NB4 (cell line): Measurements from ENCODE around the gene CDK15.
A peak's percentile ranks its signal among the peaks of the same experiment; 100 is the strongest.

Source experiments
- DNase-seq: peaks from one replicate; pipeline ENCODE4 v3.0.0; 2010; ENCODE audit warnings: low read depth
- H3K4me3 ChIP-seq: one replicate; pipeline ENCODE4 v1.5.1; 2011; ENCODE audit warnings: mild to moderate bottlenecking, low read depth, low read length, moderate library complexity
- MYC ChIP-seq: IDR thresholded peaks from 2 replicates; pipeline ENCODE4 v1.6.1; 2011; ENCODE audit warnings: low read depth, low read length
- POLR2A ChIP-seq: IDR thresholded peaks from 2 replicates; pipeline ENCODE4 v1.6.1; 2011; ENCODE audit warnings: mild to moderate bottlenecking; ENCODE audit not compliant: insufficient read length; ENCODE audit errors: extremely low read depth
- TF ChIP-seq, protein P1 (sequence below): IDR thresholded peaks from 2 replicates; pipeline ENCODE4 v1.6.1; 2011; ENCODE audit warnings: low read depth, low read length
- TF ChIP-seq, protein P2 (sequence below): IDR thresholded peaks from one replicate; pipeline ENCODE4 v1.5.1; 2012; ENCODE audit warnings: low read depth, low read length

The CDK15 gene

DNA sequence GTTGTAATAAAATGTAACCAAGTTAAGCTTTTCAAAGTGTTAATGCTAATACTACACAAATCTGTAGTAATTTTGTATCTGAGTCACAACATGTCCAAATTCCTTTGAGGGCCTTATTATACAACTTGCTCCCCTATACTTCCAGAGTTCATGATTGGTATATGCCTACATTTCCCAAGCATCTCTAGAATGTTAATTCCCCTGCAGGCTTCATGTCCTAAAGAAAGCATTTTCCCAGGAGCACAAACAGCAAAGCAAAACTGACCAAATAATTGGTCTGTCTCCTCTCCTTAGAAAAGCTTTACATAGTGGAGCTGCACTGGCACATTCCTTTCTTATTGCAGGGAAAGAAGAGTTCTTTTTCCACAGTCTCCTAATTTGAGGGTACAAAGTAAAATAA lies 29.3 kb upstream of the CDK15 start:
- H3K4me3 ChIP-seq: peak overlapping the region; percentile 26
- DNase-seq: no peak
- TF ChIP-seq, protein P1, sequence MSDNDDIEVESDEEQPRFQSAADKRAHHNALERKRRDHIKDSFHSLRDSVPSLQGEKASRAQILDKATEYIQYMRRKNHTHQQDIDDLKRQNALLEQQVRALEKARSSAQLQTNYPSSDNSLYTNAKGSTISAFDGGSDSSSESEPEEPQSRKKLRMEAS: no peak
- TF ChIP-seq, protein P2, sequence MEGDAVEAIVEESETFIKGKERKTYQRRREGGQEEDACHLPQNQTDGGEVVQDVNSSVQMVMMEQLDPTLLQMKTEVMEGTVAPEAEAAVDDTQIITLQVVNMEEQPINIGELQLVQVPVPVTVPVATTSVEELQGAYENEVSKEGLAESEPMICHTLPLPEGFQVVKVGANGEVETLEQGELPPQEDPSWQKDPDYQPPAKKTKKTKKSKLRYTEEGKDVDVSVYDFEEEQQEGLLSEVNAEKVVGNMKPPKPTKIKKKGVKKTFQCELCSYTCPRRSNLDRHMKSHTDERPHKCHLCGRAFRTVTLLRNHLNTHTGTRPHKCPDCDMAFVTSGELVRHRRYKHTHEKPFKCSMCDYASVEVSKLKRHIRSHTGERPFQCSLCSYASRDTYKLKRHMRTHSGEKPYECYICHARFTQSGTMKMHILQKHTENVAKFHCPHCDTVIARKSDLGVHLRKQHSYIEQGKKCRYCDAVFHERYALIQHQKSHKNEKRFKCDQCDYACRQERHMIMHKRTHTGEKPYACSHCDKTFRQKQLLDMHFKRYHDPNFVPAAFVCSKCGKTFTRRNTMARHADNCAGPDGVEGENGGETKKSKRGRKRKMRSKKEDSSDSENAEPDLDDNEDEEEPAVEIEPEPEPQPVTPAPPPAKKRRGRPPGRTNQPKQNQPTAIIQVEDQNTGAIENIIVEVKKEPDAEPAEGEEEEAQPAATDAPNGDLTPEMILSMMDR: no peak
- TF ChIP-seq MYC (no peak), POLR2A (no peak)

DNA sequence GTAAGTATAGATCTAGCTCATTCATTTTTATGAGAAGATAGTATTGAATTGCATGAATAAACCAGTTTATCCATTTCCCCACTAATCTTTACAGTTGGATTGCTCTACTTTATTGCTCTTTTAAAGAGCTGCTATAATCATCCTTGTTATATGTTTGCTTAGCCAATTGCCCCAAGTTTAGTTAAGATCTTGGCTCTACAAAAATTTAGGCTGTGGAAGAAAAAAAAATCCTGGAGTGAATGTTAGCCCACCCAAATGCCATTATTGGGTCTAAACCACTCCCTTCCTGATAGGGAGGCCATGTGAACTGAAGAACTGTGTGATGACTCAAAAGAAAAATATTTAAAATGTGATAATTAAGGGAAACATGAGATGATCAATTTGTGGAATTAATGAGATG lies 28.5 kb upstream of the CDK15 start:
- peak overlapping the region; percentile 90 for H3K4me3 ChIP-seq
- TF ChIP-seq, protein P2: no peak
- no peak for TF ChIP-seq MYC
- DNase-seq: no peak

DNA sequence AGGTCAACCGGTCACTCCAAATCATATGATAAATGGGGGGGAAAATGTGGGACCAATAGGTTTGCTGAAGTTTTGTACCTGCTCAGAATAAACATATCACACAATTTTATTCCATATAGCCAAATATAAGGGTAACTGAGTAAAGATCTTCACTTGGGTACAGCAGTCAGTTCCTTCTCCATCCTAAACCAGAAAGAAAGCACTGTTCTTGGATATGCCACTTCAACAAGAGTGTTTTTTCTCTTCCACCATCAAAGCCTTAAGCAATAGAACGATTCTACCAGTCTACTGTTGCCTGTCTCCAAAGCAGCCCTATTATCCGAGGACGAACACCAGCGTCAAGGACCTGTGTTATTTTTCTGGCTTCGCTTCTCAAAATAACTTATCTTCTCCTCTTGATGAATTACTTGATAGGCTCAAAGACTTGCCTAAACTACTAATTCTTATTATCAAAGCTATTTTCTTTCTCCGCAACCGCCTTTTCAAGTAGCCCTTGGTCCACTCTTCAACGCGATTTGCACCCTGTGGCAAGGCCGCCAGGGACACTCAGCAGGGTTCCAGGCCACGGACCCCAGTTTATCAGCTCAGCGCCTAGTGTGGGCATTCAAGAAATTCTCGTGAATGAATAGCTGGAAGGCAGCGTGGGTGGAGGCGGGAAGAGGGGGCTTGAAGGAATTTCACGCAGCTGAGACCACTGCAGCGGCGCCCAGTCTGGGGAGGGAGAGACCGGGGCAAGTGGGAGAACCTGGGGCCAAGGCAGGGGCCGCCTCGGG lies 26.2 kb upstream of the CDK15 start:
- DNase-seq: peak; percentile 59
- peak overlapping the region; percentile 90 for H3K4me3 ChIP-seq
- TF ChIP-seq, protein P1: no peak
- TF ChIP-seq MYC (no peak), POLR2A (no peak)
- TF ChIP-seq, protein P2: no peak

DNA sequence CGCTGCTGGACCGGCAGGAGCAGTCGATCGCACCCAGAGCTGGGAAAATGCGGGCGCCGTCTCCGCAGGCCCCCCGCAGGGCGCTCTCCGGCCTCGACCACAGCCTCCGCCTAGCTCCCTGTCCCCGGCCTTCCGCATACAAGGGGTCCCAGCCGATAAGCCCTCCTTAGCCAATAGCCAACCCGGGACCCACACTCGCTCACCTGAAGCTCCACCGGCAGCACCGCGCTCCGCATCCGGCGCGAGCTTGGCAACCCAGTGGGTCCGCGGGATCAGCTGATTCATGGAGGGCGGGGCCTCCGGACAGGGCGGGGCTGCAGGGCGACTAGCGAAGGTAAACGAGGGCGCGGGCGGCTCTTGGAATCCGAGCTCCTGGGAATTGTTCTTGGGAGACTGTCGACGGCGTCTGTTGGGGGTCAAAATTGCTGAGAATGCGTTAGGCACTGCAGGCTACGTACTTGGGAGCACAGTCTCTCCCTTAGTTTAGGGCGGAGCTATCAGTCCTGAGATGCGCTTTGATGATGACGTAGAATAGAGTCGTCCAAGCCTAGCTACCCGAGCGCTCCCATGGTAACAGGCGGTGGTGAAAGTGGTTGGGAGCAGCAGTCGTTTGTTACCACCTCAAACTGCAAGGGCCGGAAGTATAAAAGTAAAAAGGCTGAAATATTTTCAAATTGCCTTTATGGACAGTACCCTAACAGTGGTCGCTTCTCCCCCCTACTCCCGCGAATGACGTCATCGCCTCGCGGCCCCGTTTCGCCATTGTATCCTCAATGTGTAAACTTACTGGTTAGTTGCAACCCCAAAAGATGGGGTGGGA lies 25.5 kb upstream of the CDK15 start, which contains the start of gene ALS2:
ALS2 (minus strand) TSS at position 260 of the 820 bp plus-strand sequence. CDS start 12,048 bp downstream, outside the sequence.
- H3K4me3 ChIP-seq: peak within 1 kb of the TSS; percentile 90
- TF ChIP-seq, protein P1: 0 out of 2 replicates have a peak, but pooled peaks have one; percentile 8
- TF ChIP-seq MYC (peak; percentile 24; the same call in 1 of the 2 replicates), POLR2A (peak; percentile 46)
- TF ChIP-seq, protein P2: no peak
- peak; percentile 98 for DNase-seq

DNA sequence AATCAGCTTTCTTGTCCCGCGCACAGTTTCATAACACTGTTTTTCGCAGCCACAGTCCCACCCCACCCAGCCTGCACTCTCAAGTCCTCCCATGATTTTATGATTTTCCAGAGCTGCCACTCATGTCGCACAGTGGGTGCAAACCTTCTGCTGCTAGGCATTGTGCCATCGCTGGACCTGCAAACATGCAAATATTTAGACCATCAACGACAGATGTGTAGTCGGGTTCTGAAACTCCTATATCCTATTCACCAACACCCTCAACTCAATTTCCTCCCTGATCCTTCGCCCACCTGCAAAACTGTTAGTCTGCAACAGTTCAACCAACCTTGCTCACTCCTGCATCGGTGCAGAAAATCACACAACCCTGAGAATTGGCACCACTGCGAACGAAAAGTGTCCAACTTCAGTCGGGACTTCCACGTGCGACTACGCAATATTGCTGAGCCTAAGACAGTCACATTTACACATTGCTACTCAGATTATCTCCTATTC lies 24.7 kb upstream of the CDK15 start:
- DNase-seq: peak; percentile 78
- TF ChIP-seq, protein P2: no peak
- TF ChIP-seq, protein P1: peak; percentile 92
- TF ChIP-seq MYC (peak; percentile 81), POLR2A (no peak)
- peak overlapping the region; percentile 90 for H3K4me3 ChIP-seq
